Measurements from ENCODE around the gene FPR1. TPM values are rescaled to one million over a fixed set of nuclear protein-coding genes. Genes with fewer than 3 reads are reported as not detected.
A peak's percentile ranks its signal among the peaks of the same experiment; 100 is the strongest.

Gene FPR1
- total RNA-seq, 2 experiments from 2014 or later = not detected

GRCh38 chr19:51702825-51703574, 48.7 kb downstream of the FPR1 start:
- Mint-ChIP-seq H3K36me3 (ENCODE audit: low read depth) (peaks cover 16% of the 10 kb centered on the region), H3K4me1 (ENCODE audit: low read depth) (peaks cover 24% of the 10 kb centered on the region), H3K9me3 (peaks cover 2% of the 10 kb centered on the region), H3K4me3 (peak overlapping the region; percentile 90), H3K27ac (peak overlapping the region; percentile 41), H3K27me3 (peaks cover 6% of the 10 kb centered on the region)
- DNase-seq (no peak), ATAC-seq (no peak)
- intact Hi-C loops (cut with micrococcal nuclease) = no loop called here
- ChIA-PET POLR2A (interaction anchor here (2.3 kb wide), 1 partner anchor 13 kb away, joined by 13 read pairs; no protein-coding TSS in a partner anchor), CTCF (interaction anchor here (0.6 to 2.2 kb wide), 5 partner anchors 13 to 1783 kb away, joined by 3 to 4 read pairs (median 4); no protein-coding TSS in a partner anchor)
- TF ChIP-seq CTCF (IDR thresholded peaks at IDR 0.05) = no peak

GRCh38 chr19:51702103-51702824, 49.4 kb downstream of the FPR1 start:
- no peak for TF ChIP-seq CTCF (IDR thresholded peaks at IDR 0.05)
- intact Hi-C loops (cut with micrococcal nuclease) = no loop called here
- Mint-ChIP-seq H3K27me3 (peaks cover 6% of the 10 kb centered on the region), H3K4me3 (peak overlapping the region; percentile 90), H3K36me3 (ENCODE audit: low read depth) (peaks cover 16% of the 10 kb centered on the region), H3K27ac (no peak overlapping the region), H3K9me3 (peaks cover 2% of the 10 kb centered on the region), H3K4me1 (ENCODE audit: low read depth) (peaks cover 24% of the 10 kb centered on the region)
- ChIA-PET POLR2A (interaction anchor here (1.0 to 2.3 kb wide), 2 partner anchors 11 to 13 kb away, joined by 3 to 13 read pairs; no protein-coding TSS in a partner anchor), CTCF (interaction anchor here (0.6 to 2.2 kb wide), 2 partner anchors 12 to 1784 kb away, joined by 3 to 4 read pairs; no protein-coding TSS in a partner anchor)
- DNase-seq (peak; percentile 72), ATAC-seq (no peak)

- H3K27me3 Mint-ChIP-seq = peaks cover 6% of the 10 kb centered on the region
- peaks cover 24% of the 10 kb centered on the region for H3K4me1 Mint-ChIP-seq (ENCODE audit: low read depth)
- ATAC-seq (no peak), DNase-seq (no peak)
- intact Hi-C loops (cut with micrococcal nuclease) = no loop called here
- TF ChIP-seq CTCF (IDR thresholded peaks at IDR 0.05) = no peak
- H3K4me3 Mint-ChIP-seq = no peak overlapping the region
- CTCF ChIA-PET = no interaction called here
- H3K36me3 Mint-ChIP-seq (ENCODE audit: low read depth) = peaks cover 13% of the 10 kb centered on the region
- POLR2A ChIA-PET = interaction anchor here (1.0 kb wide), 1 partner anchor 11 kb away, joined by 3 read pairs; no protein-coding TSS in a partner anchor
- H3K9me3 Mint-ChIP-seq = peaks cover 2% of the 10 kb centered on the region
- no peak overlapping the region for H3K27ac Mint-ChIP-seq
Observed at GRCh38 chr19:51701468-51702100, 50.1 kb downstream of the FPR1 start.

- H3K9me3 Mint-ChIP-seq = peaks cover 2% of the 10 kb centered on the region
- peaks cover 12% of the 10 kb centered on the region for H3K4me1 Mint-ChIP-seq (ENCODE audit: low read depth)
- DNase-seq (no peak), ATAC-seq (no peak)
- no peak overlapping the region for H3K4me3 Mint-ChIP-seq
- H3K27me3 Mint-ChIP-seq = peaks cover 6% of the 10 kb centered on the region
- H3K27ac Mint-ChIP-seq = no peak overlapping the region
- ChIA-PET POLR2A (interaction anchor here (1.2 kb wide), 1 partner anchor 10 kb away, joined by 3 read pairs; no protein-coding TSS in a partner anchor), CTCF (no interaction called here)
- no peak for TF ChIP-seq CTCF (IDR thresholded peaks at IDR 0.05)
- H3K36me3 Mint-ChIP-seq (ENCODE audit: low read depth) = no peaks in the 10 kb centered on the region
- intact Hi-C loops (cut with micrococcal nuclease) = no loop called here
Observed at GRCh38 chr19:51699170-51699569, 52.5 kb downstream of the FPR1 start.
